SK-N-DZ (cell line): ENCODE measurements around the gene RAB12.
"Not testable (repeated sequence)": the region's sequence is repeated elsewhere in the genome, so short reads cannot be mapped to it uniquely, and the experiment has no call there.

Experiments
- DNase-seq: peaks from one replicate; pipeline ENCODE4 v3.0.0-alpha.2; 2015; ENCODE audit warnings: low spot score

The RAB12 gene

GRCh38 chr18:8611916-8612576 is 2.8 kb downstream of the RAB12 start:
- no peak for DNase-seq

- no peak for DNase-seq
Measured at GRCh38 chr18:8614875-8615274, 5.6 kb downstream of the RAB12 start.

- peak; percentile 18 for DNase-seq
Measured at GRCh38 chr18:8615397-8616027, 6.3 kb downstream of the RAB12 start.

- DNase-seq, result no peak
Measured at GRCh38 chr18:8616028-8616401, 6.8 kb downstream of the RAB12 start.

- no peak for DNase-seq
Measured at GRCh38 chr18:8617907-8618306, 8.7 kb downstream of the RAB12 start.

- DNase-seq, result no peak
Measured at GRCh38 chr18:8619041-8619440, 9.8 kb downstream of the RAB12 start.

GRCh38 chr18:8619835-8620577 is 10.8 kb downstream of the RAB12 start:
- no peak for DNase-seq

GRCh38 chr18:8620845-8621244 is 11.6 kb downstream of the RAB12 start:
- no peak for DNase-seq

GRCh38 chr18:8622625-8623024 is 13.4 kb downstream of the RAB12 start:
- not testable (repeated sequence) for DNase-seq

- DNase-seq, result peak; percentile 21
Measured at GRCh38 chr18:8623549-8624106, 14.4 kb downstream of the RAB12 start.

GRCh38 chr18:8625461-8626092 is 16.3 kb downstream of the RAB12 start:
- DNase-seq, result peak; percentile 38

GRCh38 chr18:8626414-8627106 is 17.3 kb downstream of the RAB12 start:
- no peak for DNase-seq

GRCh38 chr18:8627107-8627472 is 17.9 kb downstream of the RAB12 start:
- no peak for DNase-seq

- DNase-seq, result no peak
Measured at GRCh38 chr18:8627540-8627939, 18.3 kb downstream of the RAB12 start.

GRCh38 chr18:8629602-8630001 is 20.4 kb downstream of the RAB12 start:
- no peak for DNase-seq

GRCh38 chr18:8630546-8630945 is 21.3 kb downstream of the RAB12 start:
- DNase-seq, result no peak

GRCh38 chr18:8631265-8631664 is 22.0 kb downstream of the RAB12 start:
- DNase-seq, result no peak

- DNase-seq, result no peak
Measured at GRCh38 chr18:8632386-8632785, 23.1 kb downstream of the RAB12 start.

- no peak for DNase-seq
Measured at GRCh38 chr18:8634508-8634907, 25.3 kb downstream of the RAB12 start.

GRCh38 chr18:8635087-8635486 is 25.9 kb downstream of the RAB12 start:
- no peak for DNase-seq

GRCh38 chr18:8639762-8640161 is 30.5 kb downstream of the RAB12 start:
- DNase-seq, result no peak
